H1 (cell line): Measurements from ENCODE around the gene CFH.

ENCODE experiments used
- CEBPB ChIP-seq: IDR thresholded peaks from 2 replicates; pipeline ENCODE4 v1.6.1; 2012; ENCODE audit warnings: low read depth, low read length
- EP300 ChIP-seq, 2 experiments: IDR thresholded peaks; 1 replicate in 1 of 2; 2 replicates in 1 of 2; pipeline ENCODE4 v1.6.1; 2011 to 2012; ENCODE audit warnings: low read depth in 2 of 2, low read length in 2 of 2, mild to moderate bottlenecking in 2 of 2, borderline replicate concordance in 1 of 2, inconsistent platforms in 1 of 2, moderate library complexity in 1 of 2
- EZH2 ChIP-seq: fragments of 200-600 bp; sonication (generic); IDR thresholded peaks from 2 replicates; pipeline ENCODE4 v1.7.1; 2012; ENCODE audit warnings: low read depth, mild to moderate bottlenecking, moderate library complexity, low read length, inconsistent platforms; ENCODE audit not compliant: severe bottlenecking
- GTF2F1 ChIP-seq: IDR thresholded peaks from 2 replicates; pipeline ENCODE4 v1.6.1; 2012; ENCODE audit warnings: low read depth, low read length, improper control_type of control experiment, borderline replicate concordance
- HDAC2 ChIP-seq, 2 experiments: fragments of 300-600 bp in 1 of 2; sonication (generic) in 1 of 2; IDR thresholded peaks; 2 replicates each; pipeline ENCODE4 v1.6.1; 2011 to 2012; ENCODE audit warnings: low read depth in 2 of 2, low read length in 2 of 2, mild to moderate bottlenecking in 2 of 2, moderate library complexity in 2 of 2, borderline replicate concordance in 1 of 2, inconsistent platforms in 1 of 2
- POLR2A ChIP-seq, 2 experiments: IDR thresholded peaks; 1 replicate in 1 of 2; 2 replicates in 1 of 2; pipeline ENCODE4 v1.6.1; 2011; ENCODE audit warnings: low read depth in 2 of 2, low read length in 2 of 2, mild to moderate bottlenecking in 2 of 2; ENCODE audit errors: control extremely low read depth in 1 of 2
- POLR2AphosphoS5 ChIP-seq: IDR thresholded peaks from 2 replicates; pipeline ENCODE4 v1.6.1; 2011; ENCODE audit warnings: low read depth, low read length
- TEAD4 ChIP-seq: IDR thresholded peaks from 2 replicates; pipeline ENCODE4 v1.6.1; 2012; ENCODE audit warnings: low read depth, low read length, inconsistent platforms, mixed read lengths
- YY1 ChIP-seq: IDR thresholded peaks from 2 replicates; pipeline ENCODE4 v1.6.1; 2011; ENCODE audit warnings: low read depth, mild to moderate bottlenecking, low read length
- ZNF274 ChIP-seq: IDR thresholded peaks from 2 replicates; pipeline ENCODE4 v1.7.0; 2012; ENCODE audit warnings: low read length, borderline replicate concordance; ENCODE audit errors: extremely low read depth
- TF ChIP-seq, protein P1 (sequence below), 3 experiments: IDR thresholded peaks; 1 replicate in 2 of 3; 2 replicates in 1 of 3; pipeline versions ENCODE4 v1.5.1 to v1.6.1; 2011; ENCODE audit warnings: low read length in 3 of 3, mild to moderate bottlenecking in 3 of 3, inconsistent platforms in 2 of 3, low read depth in 1 of 3, moderate library complexity in 1 of 3; ENCODE audit not compliant: insufficient read depth in 1 of 3; ENCODE audit errors: control extremely low read depth in 1 of 3

DNA sequence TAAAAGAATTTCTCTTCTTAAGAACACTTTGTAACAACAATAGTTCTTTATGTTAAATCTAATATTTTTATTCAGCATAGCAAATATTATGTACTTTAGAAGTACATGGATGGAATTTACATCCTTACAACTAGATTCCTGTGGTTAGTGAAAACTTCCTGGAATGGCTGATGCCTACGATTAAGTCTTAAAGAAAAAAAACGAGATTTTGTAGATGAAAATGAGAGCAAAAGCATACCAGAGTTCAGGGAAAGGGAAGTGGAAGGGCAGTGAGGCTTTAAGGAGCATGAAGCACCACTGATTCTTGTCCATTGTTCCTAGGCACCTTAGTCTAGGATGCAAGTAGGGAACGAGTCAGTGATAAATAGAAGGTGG lies 26.7 kb downstream of the CFH start:
- TF ChIP-seq EZH2 (no peak), POLR2AphosphoS5 (no peak), GTF2F1 (no peak), POLR2A (IDR thresholded peaks at IDR 0.05; ENCODE audit: control extremely low read depth in 1 of 2, low read depth in 2 of 2, low read length in 2 of 2) (no peak), YY1 (no peak), ZNF274 (no peak), EP300 (IDR thresholded peaks at IDR 0.05; ENCODE audit: borderline replicate concordance in 1 of 2, low read depth in 2 of 2, low read length in 2 of 2) (no peak), TEAD4 (no peak), CEBPB (no peak), HDAC2 (IDR thresholded peaks at IDR 0.05; ENCODE audit: borderline replicate concordance in 1 of 2, low read depth in 2 of 2, low read length in 2 of 2) (no peak)
- TF ChIP-seq, protein P1, sequence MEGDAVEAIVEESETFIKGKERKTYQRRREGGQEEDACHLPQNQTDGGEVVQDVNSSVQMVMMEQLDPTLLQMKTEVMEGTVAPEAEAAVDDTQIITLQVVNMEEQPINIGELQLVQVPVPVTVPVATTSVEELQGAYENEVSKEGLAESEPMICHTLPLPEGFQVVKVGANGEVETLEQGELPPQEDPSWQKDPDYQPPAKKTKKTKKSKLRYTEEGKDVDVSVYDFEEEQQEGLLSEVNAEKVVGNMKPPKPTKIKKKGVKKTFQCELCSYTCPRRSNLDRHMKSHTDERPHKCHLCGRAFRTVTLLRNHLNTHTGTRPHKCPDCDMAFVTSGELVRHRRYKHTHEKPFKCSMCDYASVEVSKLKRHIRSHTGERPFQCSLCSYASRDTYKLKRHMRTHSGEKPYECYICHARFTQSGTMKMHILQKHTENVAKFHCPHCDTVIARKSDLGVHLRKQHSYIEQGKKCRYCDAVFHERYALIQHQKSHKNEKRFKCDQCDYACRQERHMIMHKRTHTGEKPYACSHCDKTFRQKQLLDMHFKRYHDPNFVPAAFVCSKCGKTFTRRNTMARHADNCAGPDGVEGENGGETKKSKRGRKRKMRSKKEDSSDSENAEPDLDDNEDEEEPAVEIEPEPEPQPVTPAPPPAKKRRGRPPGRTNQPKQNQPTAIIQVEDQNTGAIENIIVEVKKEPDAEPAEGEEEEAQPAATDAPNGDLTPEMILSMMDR (IDR thresholded peaks at IDR 0.05; ENCODE audit: control extremely low read depth in 1 of 3, insufficient read depth in 1 of 3, low read depth in 1 of 3, low read length in 3 of 3): no peak
